Spleen (tissue), 11 donors: ENCODE results near the gene LBHD1. TPM values are rescaled to one million over a fixed set of nuclear protein-coding genes. Genes with fewer than 3 reads are reported as not detected.
A peak's percentile ranks its signal among the peaks of the same experiment; 100 is the strongest.
"Not testable (repeated sequence)": the region's sequence is repeated elsewhere in the genome, so short reads cannot be mapped to it uniquely, and the experiment has no call there.

ENCODE experiments used
- DNase-seq: peaks from one replicate; pipeline ENCODE4 v3.0.0-alpha.2; 2020
- H3K27ac ChIP-seq, 8 donors: fragments of 200-600 bp; sonication (generic) in 7 of 8; 1 replicate in 4 of 8; 2 replicates in 4 of 8; pipeline versions ENCODE4 v1.5.0 to v1.8.0; 2016 to 2021; ENCODE audit warnings: inconsistent platforms in 4 of 8, mild to moderate bottlenecking in 4 of 8, moderate library complexity in 1 of 8
- H3K27me3 ChIP-seq, 7 donors: fragments of 200-600 bp; sonication (generic) in 6 of 7; replicated peaks in 1 of 7; 1 replicate in 4 of 7; 2 replicates in 3 of 7; pipeline versions ENCODE4 v1.5.0 to v1.8.0; 2016 to 2021; ENCODE audit warnings: inconsistent platforms in 3 of 7, mild to moderate bottlenecking in 1 of 7
- H3K36me3 ChIP-seq, 6 donors: fragments of 200-600 bp; sonication (generic) in 5 of 6; 1 replicate in 4 of 6; 2 replicates in 2 of 6; pipeline versions ENCODE4 v1.5.0 to v1.8.0; 2016 to 2021; ENCODE audit warnings: inconsistent platforms in 2 of 6
- H3K4me1 ChIP-seq, 6 donors: fragments of 200-600 bp; sonication (generic) in 5 of 6; 1 replicate in 3 of 6; 2 replicates in 3 of 6; pipeline versions ENCODE4 v1.5.0 to v1.8.0; 2016 to 2021; ENCODE audit warnings: inconsistent platforms in 3 of 6
- H3K4me3 ChIP-seq, 8 donors: fragments of 200-600 bp; sonication (generic) in 7 of 8; 1 replicate in 4 of 8; 2 replicates in 4 of 8; pipeline versions ENCODE4 v1.5.0 to v1.8.0; 2016 to 2021; ENCODE audit warnings: inconsistent platforms in 4 of 8, mild to moderate bottlenecking in 4 of 8, moderate library complexity in 2 of 8
- H3K9me3 ChIP-seq, 8 donors: fragments of 200-600 bp; sonication (generic) in 7 of 8; 1 replicate in 4 of 8; 2 replicates in 4 of 8; pipeline versions ENCODE4 v1.5.0 to v1.8.0; 2016 to 2021; ENCODE audit warnings: inconsistent platforms in 4 of 8
- CTCF ChIP-seq, 11 experiments: fragments of 200-600 bp in 7 of 11; fragments of 450-650 bp in 4 of 11; sonication (generic) in 4 of 11; IDR thresholded peaks in 8 of 11; conservative IDR thresholded peaks in 3 of 11; 1 replicate in 7 of 11; 2 replicates in 4 of 11; pipeline versions ENCODE4 v1.4.0 to v1.8.0; 2016 to 2021; ENCODE audit warnings: antibody characterized with exemption in 11 of 11, inconsistent platforms in 4 of 11, mild to moderate bottlenecking in 1 of 11
- POLR2A ChIP-seq, 3 donors: fragments of 450-650 bp; IDR thresholded peaks; one replicate each; pipeline ENCODE4 v1.5.1; 2017; ENCODE audit warnings: antibody characterized with exemption in 3 of 3, mild to moderate bottlenecking in 1 of 3
- POLR2AphosphoS5 ChIP-seq, 3 donors: sonication (generic); formaldehyde crosslinking; IDR thresholded peaks; one replicate each; pipeline ENCODE4 v1.5.1; 2017; ENCODE audit warnings: antibody characterized with exemption in 3 of 3
- WGBS, 5 donors: extraction: QIAGEN DNeasy Blood & Tissue Kit in 3 of 5; methylation state at CpG; one replicate each; pipeline versions ENCODE4 v1.1.5 to v1.1.7; 2013 to 2018; 5-methylcytosine and 5-hydroxymethylcytosine counted together
- intact Hi-C: fragments of 100-400 bp; cut with DNase I; formaldehyde crosslinking; loops from one replicate; pipeline ENCODE4 v1.15.0; 2023; ENCODE audit warnings: low total_unique reads
- polyA plus RNA-seq, 3 donors: library from polyadenylated mRNA; stranded (reverse); fragments of 200-250 nt; gene quantifications; one replicate each; pipeline ENCODE4 v1.2.1, GENCODE V29; 2013
- total RNA-seq, 7 donors: library from RNA; depleted of rRNA in 3 of 7; stranded (reverse); fragments of >200 nt in 3 of 7; fragmentation: NEBNext Ultra II Directional in 4 of 7; extraction: Animal tissue kit (Norgen Biotek cat#: 25700) in 4 of 7; gene quantifications; one replicate each; pipeline versions ENCODE4 v1.1.0 to v1.2.1, GENCODE V29; 2016 to 2021
- donor health status: healthy with polysubstance abuse.
- donor health status: DM: no; HTN: no; CAD: no; lungs with moderate emphysema.
- donor health status: DM: no; HTN: no; CAD: no.
- donor health status: Bipolar disorder and iron deficiency.
- donor health status: healthy.
- donor health status: DM: no; HTN: no; CAD: no.
- donor health status: DM: yes; HTN: yes; CAD: no.

LBHD1 gene
- total and polyA plus RNA-seq, 10 donors = 7.3 to 21.2 (median 13.3) TPM

DNA sequence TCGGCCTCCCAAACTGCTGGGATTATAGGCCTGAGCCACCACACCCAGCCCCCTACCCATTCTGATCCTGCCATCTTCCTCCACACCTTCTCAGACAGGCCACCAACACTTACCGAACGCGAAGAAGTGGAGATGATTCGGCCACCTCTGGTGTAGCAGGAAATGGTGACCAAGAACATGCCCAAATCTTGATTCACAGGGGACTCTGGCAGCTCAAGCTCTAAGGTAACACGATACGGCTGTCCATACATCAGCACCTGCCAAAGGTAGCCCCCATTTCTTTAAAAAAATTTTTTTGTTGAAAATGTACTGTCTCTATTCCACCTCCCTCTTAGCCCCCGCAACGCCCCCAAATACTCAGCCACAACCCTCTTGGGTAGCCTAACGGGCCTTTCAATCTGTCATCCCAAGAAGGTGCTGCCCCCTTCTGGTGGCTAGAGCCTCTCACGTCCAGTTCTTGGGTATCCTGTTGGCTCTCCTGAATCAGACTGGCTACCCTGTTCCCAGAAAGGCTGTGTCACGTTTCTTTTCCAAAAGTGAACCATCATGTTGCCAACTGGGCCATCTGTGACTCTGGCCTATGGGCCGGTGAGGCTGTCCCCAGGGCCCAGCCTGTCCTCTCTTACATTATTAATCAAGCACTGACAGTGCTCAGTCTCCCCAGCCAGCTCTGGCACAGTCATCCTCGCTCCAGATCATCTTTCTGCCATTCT lies 22.5 kb upstream of the LBHD1 start:
- intact Hi-C loops = loop anchor here (10.0 kb wide), 2 partner anchors 270 to 300 kb away; no protein-coding TSS in a partner anchor
- H3K9me3 ChIP-seq = no peaks in the 10 kb centered on the region
- H3K4me3 ChIP-seq = no peak overlapping the region
- no peak for TF ChIP-seq POLR2A (IDR thresholded peaks at IDR 0.05)
- TF ChIP-seq POLR2AphosphoS5 (IDR thresholded peaks at IDR 0.05) = peak in 1 of 3 donors; percentile 56
- peak; percentile 51 to 92 (median 81) for TF ChIP-seq CTCF (IDR thresholded peaks at IDR 0.05 in 8 of 11, conservative IDR thresholded peaks at IDR 0.05 in 3 of 11)
- H3K36me3 ChIP-seq = peaks cover 3 to 47% (median 30%) of the 10 kb centered on the region in 6 donors
- DNase-seq = peak; percentile 90
- H3K27ac ChIP-seq = no peak overlapping the region
- peaks cover 0 to 9% (median 6%) of the 10 kb centered on the region in 6 donors for H3K4me1 ChIP-seq
- no peaks in the 10 kb centered on the region for H3K27me3 ChIP-seq
- WGBS, 5 donors = 45 to 57% (median 52%) methylated on average over 14 of the region's 14 CpGs

DNA sequence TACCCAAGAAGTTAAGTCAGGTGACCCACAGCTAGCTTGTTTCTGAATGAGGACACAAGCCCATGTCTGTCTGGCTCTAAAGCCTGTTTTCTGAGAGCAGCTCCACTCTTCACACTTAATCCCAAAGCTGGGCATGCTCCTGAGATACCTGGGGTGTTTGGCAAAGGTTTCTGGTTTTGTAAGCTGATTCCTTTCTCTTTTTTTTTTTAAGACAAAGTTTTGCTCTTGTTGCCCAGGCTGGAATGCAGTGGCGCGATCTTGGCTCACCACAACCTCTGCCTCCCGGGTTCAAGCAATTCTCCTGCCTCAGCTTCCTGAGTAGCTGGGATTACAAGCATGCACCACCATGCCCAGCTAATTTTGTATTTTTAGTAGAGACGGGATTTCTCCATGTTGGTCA lies 21.6 kb upstream of the LBHD1 start:
- H3K4me1 ChIP-seq, H3K9me3 ChIP-seq, H3K27me3 ChIP-seq, DNase-seq, H3K27ac ChIP-seq, H3K4me3 ChIP-seq: not testable (repeated sequence)
- intact Hi-C loops = loop anchor here (10.0 kb wide), 2 partner anchors 269 to 299 kb away; no protein-coding TSS in a partner anchor
- WGBS, 5 donors = 69 to 94% (median 75%) methylated on average over 4 of the region's 4 CpGs
- peaks cover 3 to 52% (median 30%) of the 10 kb centered on the region in 6 donors for H3K36me3 ChIP-seq

DNA sequence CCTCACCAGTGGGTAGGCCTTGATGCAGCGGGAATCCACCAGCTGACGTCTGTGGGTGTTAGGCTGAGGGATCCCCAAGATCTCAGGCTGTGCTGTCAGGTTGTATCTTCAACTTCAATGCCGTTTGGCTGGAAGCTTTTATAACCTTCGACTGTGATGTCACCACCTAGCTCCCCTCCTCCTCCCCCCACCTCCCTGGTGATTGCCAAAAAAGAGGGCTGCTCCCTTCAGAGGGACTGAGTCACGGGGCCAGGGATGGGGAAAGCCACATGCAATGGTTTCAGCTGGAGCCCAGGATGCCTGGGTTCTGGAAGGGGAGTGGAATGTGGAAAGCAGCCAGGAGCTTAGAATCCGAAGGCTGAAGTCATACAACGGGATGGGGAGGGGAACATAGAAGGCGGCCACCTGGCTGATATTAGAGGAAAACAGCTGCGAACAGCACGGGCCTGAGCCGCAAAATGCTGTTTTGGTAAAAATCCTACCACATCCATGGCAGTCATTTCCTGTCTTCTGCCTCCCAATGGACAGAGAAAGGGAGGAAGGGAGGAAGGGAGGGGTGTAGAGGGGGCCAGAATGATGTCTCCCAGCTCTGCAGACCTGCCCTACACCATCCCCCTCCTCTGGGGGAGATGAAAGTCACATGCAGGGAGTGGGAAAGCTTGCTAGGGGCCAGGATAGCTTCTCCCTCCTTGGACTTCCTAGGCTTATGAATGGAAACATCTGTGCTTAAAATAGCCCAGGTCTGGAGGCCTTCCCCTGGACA lies 17.5 kb upstream of the LBHD1 start, which contains the start of gene LRRN4CL:
Gene LRRN4CL, minus strand, starts transcription at position 110 of the 763 bp plus-strand sequence. CDS start 1,022 bp downstream, outside the sequence.
- Histone ChIP-seq H3K27me3 (peaks cover 6 to 23% (median 16%) of the 10 kb centered on the region in 7 donors), H3K4me1 (peaks cover 0 to 15% (median 6%) of the 10 kb centered on the region in 6 donors), H3K36me3 (peaks cover 3 to 52% (median 30%) of the 10 kb centered on the region in 6 donors), H3K27ac (no peak within 1 kb of the TSS), H3K9me3 (no peaks in the 10 kb centered on the region), H3K4me3 (no peak within 1 kb of the TSS)
- TF ChIP-seq CTCF (IDR thresholded peaks at IDR 0.05 in 8 of 11, conservative IDR thresholded peaks at IDR 0.05 in 3 of 11) (no peak), POLR2A (IDR thresholded peaks at IDR 0.05) (no peak), POLR2AphosphoS5 (IDR thresholded peaks at IDR 0.05) (no peak)
- 68 to 85% (median 78%) methylated on average over 11 of the region's 11 CpGs for WGBS, 5 donors
- no peak for DNase-seq
- intact Hi-C loops = loop anchor here (10.0 kb wide), 2 partner anchors 265 to 295 kb away; no protein-coding TSS in a partner anchor

DNA sequence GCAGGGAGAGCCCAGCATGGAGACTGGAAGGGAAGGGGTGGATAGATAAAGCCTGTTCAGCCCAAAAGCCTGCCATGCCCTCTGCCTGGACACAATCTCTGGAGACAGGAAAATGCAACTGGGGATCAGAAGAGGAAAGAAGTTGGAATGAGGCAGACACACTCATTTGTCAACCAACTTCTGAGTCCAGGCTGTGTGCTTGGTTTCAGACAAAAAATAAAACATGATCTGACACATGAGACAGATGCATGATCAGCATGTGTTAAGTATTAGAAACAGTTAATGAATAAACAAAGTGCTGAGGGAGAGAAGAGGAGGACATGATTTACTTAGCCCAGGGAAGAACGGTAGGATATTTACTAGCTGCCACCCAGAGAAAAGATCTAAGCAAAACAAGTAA lies 16.4 kb upstream of the LBHD1 start:
- 77 to 92% (median 86%) methylated on average over 1 of the region's 1 CpG for WGBS, 5 donors
- intact Hi-C loops = no loop called here

More for the DNA sequence above, 16.4 kb upstream of the LBHD1 start:
- Histone ChIP-seq H3K27ac (no peak overlapping the region), H3K36me3 (peaks cover 3 to 44% (median 29%) of the 10 kb centered on the region in 6 donors), H3K4me3 (no peak overlapping the region), H3K9me3 (no peaks in the 10 kb centered on the region), H3K4me1 (peaks cover 0 to 11% (median 4%) of the 10 kb centered on the region in 6 donors), H3K27me3 (peaks cover 6 to 23% (median 16%) of the 10 kb centered on the region in 7 donors)
- no peak for TF ChIP-seq POLR2AphosphoS5 (IDR thresholded peaks at IDR 0.05)
- TF ChIP-seq CTCF (IDR thresholded peaks at IDR 0.05 in 8 of 11, conservative IDR thresholded peaks at IDR 0.05 in 3 of 11) = no peak
- TF ChIP-seq POLR2A (IDR thresholded peaks at IDR 0.05) = no peak
- DNase-seq = no peak
